OCI-LY1 (cell line): ENCODE data around the gene SDE2.

Experiments
- H2AFZ ChIP-seq: fragments of 200-600 bp; sonication (generic), shearing (Covaris generic); 2 replicates; pipeline ENCODE4 v1.6.0; 2014; ENCODE audit warnings: antibody characterized with exemption, mild to moderate bottlenecking, low read length
- H3F3A ChIP-seq: fragments of 200-600 bp; sonication (generic), shearing (Covaris generic); 2 replicates; pipeline ENCODE4 v1.6.0; 2014; ENCODE audit warnings: mild to moderate bottlenecking, antibody characterized with exemption, low read length, moderate library complexity; ENCODE audit not compliant: insufficient read depth
- H3K27ac ChIP-seq: fragments of 200-600 bp; sonication (generic); 2 replicates; pipeline ENCODE4 v1.5.1; 2014; ENCODE audit warnings: low read length, mixed run types, mild to moderate bottlenecking, low read depth; ENCODE audit not compliant: poor library complexity, severe bottlenecking
- H3K27me3 ChIP-seq: fragments of 200-600 bp; sonication (generic); 2 replicates; pipeline ENCODE4 v1.6.0; 2014; ENCODE audit warnings: antibody characterized with exemption, mild to moderate bottlenecking, low read length, moderate library complexity; ENCODE audit not compliant: insufficient read depth
- H3K36me3 ChIP-seq: fragments of 200-600 bp; sonication (generic); 2 replicates; pipeline ENCODE4 v1.6.1; 2014; ENCODE audit warnings: mild to moderate bottlenecking, antibody characterized with exemption, low read length, moderate library complexity, mixed read lengths; ENCODE audit not compliant: insufficient read depth
- H3K4me1 ChIP-seq: fragments of 200-600 bp; sonication (generic); 2 replicates; pipeline ENCODE4 v1.5.1; 2014; ENCODE audit warnings: mild to moderate bottlenecking, low read length, moderate library complexity; ENCODE audit not compliant: insufficient read depth, severe bottlenecking
- H3K4me2 ChIP-seq: fragments of 200-600 bp; sonication (generic), shearing (Covaris generic); 2 replicates; pipeline ENCODE4 v1.6.1; 2014; ENCODE audit warnings: low read length
- H3K4me3 ChIP-seq: fragments of 200-600 bp; sonication (generic); 2 replicates; pipeline ENCODE4 v1.5.1; 2014; ENCODE audit warnings: low read length, low read depth, mild to moderate bottlenecking, mixed read lengths; ENCODE audit not compliant: poor library complexity, severe bottlenecking
- H3K79me2 ChIP-seq: fragments of 200-600 bp; shearing (Covaris generic); 2 replicates; pipeline ENCODE4 v1.6.1; 2016; ENCODE audit warnings: mixed run types, low read length, mixed read lengths; ENCODE audit not compliant: insufficient read depth
- H3K9ac ChIP-seq: fragments of 200-600 bp; sonication (generic), shearing (Covaris generic); 2 replicates; pipeline ENCODE4 v1.6.1; 2014; ENCODE audit warnings: mild to moderate bottlenecking, low read length, mixed read lengths
- H3K9me2 ChIP-seq: fragments of 200-600 bp; sonication (generic), shearing (Covaris generic); 2 replicates; pipeline ENCODE4 v1.6.1; 2014; ENCODE audit warnings: low read depth, mild to moderate bottlenecking, low read length, mixed read lengths
- H3K9me3 ChIP-seq: fragments of 200-600 bp; shearing (Covaris generic); 2 replicates; pipeline ENCODE4 v1.6.1; 2014; ENCODE audit warnings: low read length, mixed read lengths
- H4K20me1 ChIP-seq: fragments of 200-600 bp; sonication (generic), shearing (Covaris generic); 2 replicates; pipeline ENCODE4 v1.6.0; 2016; ENCODE audit warnings: mild to moderate bottlenecking, low read length; ENCODE audit not compliant: insufficient read depth
- CTCF ChIP-seq: fragments of 200-600 bp; sonication (generic), shearing (Covaris generic); IDR thresholded peaks from 2 replicates; pipeline ENCODE4 v1.5.1; 2017; ENCODE audit warnings: mild to moderate bottlenecking, antibody characterized with exemption, low read length, moderate library complexity, mixed read lengths
- EZH2 ChIP-seq: fragments of 200-600 bp; sonication (generic), shearing (Covaris generic); IDR thresholded peaks from 2 replicates; pipeline ENCODE4 v1.8.0; 2017; ENCODE audit warnings: borderline replicate concordance, mixed run types, mild to moderate bottlenecking, antibody characterized with exemption, low read length, moderate library complexity, mixed read lengths

SDE2 gene

GRCh38 chr1:226029093-226029496 lies 30.0 kb upstream of the SDE2 start:
- Histone ChIP-seq H3K9me3 (no peaks in the 10 kb centered on the region), H3K36me3 (no peaks in the 10 kb centered on the region), H4K20me1 (no peaks in the 10 kb centered on the region), H2AFZ (peak overlapping the region; percentile 4; the same call in 1 of the 2 replicates), H3K4me2 (peak overlapping the region; percentile 23), H3K4me3 (no peak overlapping the region), H3K79me2 (no peaks in the 10 kb centered on the region), H3K4me1 (peaks cover 24% of the 10 kb centered on the region), H3K9ac (no peak overlapping the region), H3F3A (no peaks in the 10 kb centered on the region), H3K27ac (peak overlapping the region; percentile 61), H3K9me2 (no peaks in the 10 kb centered on the region), H3K27me3 (no peaks in the 10 kb centered on the region)
- TF ChIP-seq CTCF, result no peak
- TF ChIP-seq EZH2, result no peak

GRCh38 chr1:226027538-226028217 lies 28.5 kb upstream of the SDE2 start:
- H3K4me2 ChIP-seq, result no peak overlapping the region
- H3K4me3 ChIP-seq, result no peak overlapping the region
- H3K4me1 ChIP-seq, result peaks cover 24% of the 10 kb centered on the region
- H3K9me2 ChIP-seq, result no peaks in the 10 kb centered on the region
- no peaks in the 10 kb centered on the region for H3K36me3 ChIP-seq
- H3K9me3 ChIP-seq, result no peaks in the 10 kb centered on the region
- no peaks in the 10 kb centered on the region for H3K79me2 ChIP-seq
- no peaks in the 10 kb centered on the region for H4K20me1 ChIP-seq
- H3K27ac ChIP-seq, result no peak overlapping the region
- no peaks in the 10 kb centered on the region for H3F3A ChIP-seq
- no peak overlapping the region for H3K9ac ChIP-seq
- H3K27me3 ChIP-seq, result no peaks in the 10 kb centered on the region
- TF ChIP-seq EZH2 (no peak), CTCF (no peak)
- no peak overlapping the region for H2AFZ ChIP-seq

GRCh38 chr1:226026833-226027232 lies 27.7 kb upstream of the SDE2 start:
- Histone ChIP-seq H3K79me2 (no peaks in the 10 kb centered on the region), H3K9me3 (no peaks in the 10 kb centered on the region), H3K9ac (no peak overlapping the region), H3K27me3 (no peaks in the 10 kb centered on the region), H3K4me3 (no peak overlapping the region), H3K36me3 (no peaks in the 10 kb centered on the region), H2AFZ (no peak overlapping the region), H3K4me2 (no peak overlapping the region), H4K20me1 (no peaks in the 10 kb centered on the region), H3K9me2 (no peaks in the 10 kb centered on the region), H3K27ac (no peak overlapping the region), H3K4me1 (peaks cover 24% of the 10 kb centered on the region), H3F3A (no peaks in the 10 kb centered on the region)
- TF ChIP-seq EZH2, result no peak
- no peak for TF ChIP-seq CTCF
